ENCODE data around the gene ZNF83. TPM values are rescaled to one million over a fixed set of nuclear protein-coding genes. Genes with fewer than 3 reads are reported as not detected.

Gene ZNF83
- total and polyA plus RNA-seq, 2 donors (not counting 1 experiment from before 2014, with no cell fraction given), result 92.3 to 95.8 TPM

- no peak for DNase-seq
- H3K27ac ChIP-seq (ENCODE audit: low read length in 2 of 2), result peak overlapping the region in 1 of 2 donors; percentile 5
- intact Hi-C loops (cut with micrococcal nuclease), result loop anchor here (1.0 to 2.0 kb wide), 8 partner anchors 30 to 765 kb away; partner anchors contain the start of genes ZNF525, ZNF611, ZNF701 and ZNF766
These were observed 37.5 kb downstream of the ZNF83 start for GRCh38 chr19:52600639-52601024.

More at GRCh38 chr19:52600639-52601024, 37.5 kb downstream of the ZNF83 start:
- Histone ChIP-seq H4K20me1 (ENCODE audit: control insufficient read depth, insufficient read depth, low read length, poor library complexity, severe bottlenecking) (peaks cover 8% of the 10 kb centered on the region), H3K36me3 (replicated peaks in 1 of 2; ENCODE audit: control extremely low read depth in 1 of 2, control insufficient read depth in 1 of 2, extremely low read depth in 1 of 2, insufficient read depth in 2 of 2, low read length in 1 of 2) (peaks cover 8 to 11% of the 10 kb centered on the region in 2 experiments), H3K4me3 (ENCODE audit: control extremely low read depth in 1 of 5, extremely low read depth in 1 of 5, insufficient read depth in 1 of 5, low read depth in 2 of 5, low read length in 4 of 5) (peak overlapping the region; percentile 47 to 89 (median 76)), H3K79me2 (ENCODE audit: control insufficient read depth, insufficient read depth, low read length) (peaks cover 43% of the 10 kb centered on the region), H3K27me3 (replicated peaks in 1 of 4; ENCODE audit: control extremely low read depth in 1 of 4, control insufficient read depth in 3 of 4, insufficient read depth in 4 of 4, low read length in 3 of 4) (no peaks in the 10 kb centered on the region), H2AFZ (ENCODE audit: insufficient read depth, low read depth, low read length, poor library complexity, severe bottlenecking) (peak overlapping the region; percentile 88), H3K4me1 (ENCODE audit: control insufficient read depth in 2 of 2, insufficient read depth in 2 of 2, low read length in 2 of 2) (peaks cover 11 to 16% of the 10 kb centered on the region in 2 donors), H3K9me3 (ENCODE audit: control extremely low read depth in 1 of 3, control insufficient read depth in 2 of 3, insufficient read depth in 1 of 3, low read length in 2 of 3) (peaks cover 2 to 23% (median 8%) of the 10 kb centered on the region in 3 donors), H3K9ac (ENCODE audit: low read length) (peak overlapping the region; percentile 79), H3K4me2 (replicated peaks; ENCODE audit: low read depth, low read length, poor library complexity, severe bottlenecking) (peak overlapping the region; percentile 89)
- H3K27ac Mint-ChIP-seq, result peak overlapping the region; percentile 87
- POLR2A ChIA-PET, result interaction anchor here (0.7 kb wide), 1 partner anchor 231 kb away, joined by 4 read pairs; the partner anchor contains the start of gene ZNF880
- no peak for TF ChIP-seq EZH2 (IDR thresholded peaks at IDR 0.05; ENCODE audit: borderline replicate concordance, insufficient read depth, low read depth, low read length, poor library complexity, severe bottlenecking)
- TF ChIP-seq CTCF (IDR thresholded peaks at IDR 0.05), result no peak
- ATAC-seq (ENCODE audit: low read depth), result peak; percentile 7
- peak overlapping the region; percentile 90 for H3K4me3 Mint-ChIP-seq
- no peaks in the 10 kb centered on the region for H3K27me3 Mint-ChIP-seq
- H3K4me1 Mint-ChIP-seq, result peaks cover 23% of the 10 kb centered on the region
- WGBS (ENCODE audit: insufficient coverage), result 2% methylated on average over 10 of the region's 15 CpGs
- CTCF ChIA-PET, result interaction anchor here (0.7 to 1.2 kb wide), 2 partner anchors 231 to 506 kb away, joined by 3 read pairs; partner anchors contain the start of gene ZNF880
- peaks cover 15% of the 10 kb centered on the region for H3K9me3 Mint-ChIP-seq (ENCODE audit: insufficient read depth)
